Caki2 (cell line): Measurements from ENCODE around the gene MESD. TPM values are rescaled to one million over a fixed set of nuclear protein-coding genes. Genes with fewer than 3 reads are reported as not detected.
A peak's percentile ranks its signal among the peaks of the same experiment; 100 is the strongest.

Experiments used
- DNase-seq: peaks from one replicate; pipeline ENCODE4 v3.0.0-alpha.2; 2015; ENCODE audit warnings: low read depth
- in situ Hi-C: cut with HindIII; loops from 2 replicates; pipeline ENCODE4 v1.10.0; 2016; ENCODE audit warnings: low sequenced_read_pairs, low pct_unique_long_range_greater_than_20kb, mixed read lengths
- total RNA-seq: library from RNA; depleted of rRNA; stranded (reverse); fragments of >200 nt; shearing (Covaris generic); gene quantifications from 2 replicates; pipeline ENCODE4 v1.2.3, GENCODE V29; 2014; ENCODE audit warnings: low replicate concordance

The MESD gene
- total RNA-seq, 1 experiment from 2014 or later: 16.6 TPM

GRCh38 chr15:80950291-80951078 lies 39.1 kb downstream of the MESD start:
- DNase-seq: no peak
- in situ Hi-C loops: no loop called here

- no peak for DNase-seq
- in situ Hi-C loops: no loop called here
These were observed 39.9 kb downstream of the MESD start for GRCh38 chr15:80949756-80950155.

- in situ Hi-C loops: no loop called here
These were observed 40.8 kb downstream of the MESD start for GRCh38 chr15:80948651-80949292.

GRCh38 chr15:80946576-80946975 lies 43.0 kb downstream of the MESD start:
- in situ Hi-C loops: no loop called here
- DNase-seq: no peak

More at GRCh38 chr15:80948651-80949292, 40.8 kb downstream of the MESD start:
- DNase-seq: no peak

- in situ Hi-C loops: no loop called here
- DNase-seq: no peak
These were observed 44.0 kb downstream of the MESD start for GRCh38 chr15:80945605-80946004.

GRCh38 chr15:80944818-80945217 lies 44.8 kb downstream of the MESD start:
- in situ Hi-C loops: no loop called here
- no peak for DNase-seq

- in situ Hi-C loops: no loop called here
These were observed 46.7 kb downstream of the MESD start for GRCh38 chr15:80942746-80943565.

GRCh38 chr15:80942266-80942665 lies 47.4 kb downstream of the MESD start:
- in situ Hi-C loops: no loop called here
- no peak for DNase-seq

More at GRCh38 chr15:80942746-80943565, 46.7 kb downstream of the MESD start:
- no peak for DNase-seq

GRCh38 chr15:80940851-80941250 lies 48.8 kb downstream of the MESD start:
- DNase-seq: no peak
- in situ Hi-C loops: no loop called here

- no peak for DNase-seq
- in situ Hi-C loops: no loop called here
These were observed 49.3 kb downstream of the MESD start for GRCh38 chr15:80940331-80940730.

- in situ Hi-C loops: no loop called here
- no peak for DNase-seq
These were observed 50.4 kb downstream of the MESD start for GRCh38 chr15:80939216-80939615.

- no peak for DNase-seq
- in situ Hi-C loops: no loop called here
These were observed 51.9 kb downstream of the MESD start for GRCh38 chr15:80937718-80938117.

GRCh38 chr15:80936288-80937078 lies 53.1 kb downstream of the MESD start:
- in situ Hi-C loops: no loop called here

GRCh38 chr15:80934761-80935221 lies 54.8 kb downstream of the MESD start:
- in situ Hi-C loops: no loop called here
- DNase-seq: peak; percentile 56

More at GRCh38 chr15:80936288-80937078, 53.1 kb downstream of the MESD start:
- no peak for DNase-seq

- in situ Hi-C loops: no loop called here
- DNase-seq: no peak
These were observed 56.6 kb downstream of the MESD start for GRCh38 chr15:80932989-80933388.

GRCh38 chr15:80932513-80932815 lies 57.2 kb downstream of the MESD start:
- no peak for DNase-seq
- in situ Hi-C loops: no loop called here

- DNase-seq: no peak
- in situ Hi-C loops: no loop called here
These were observed 57.7 kb downstream of the MESD start for GRCh38 chr15:80931721-80932512.
